PC-9 (cell line): Measurements from ENCODE around the gene CES2. TPM values are rescaled to one million over a fixed set of nuclear protein-coding genes. Genes with fewer than 3 reads are reported as not detected.

Experiments
- BruUV-seq: library from RNA; stranded (reverse); fragments of 400-500 nt; replicated peaks from 2 replicates; lab custom pipeline; 2021; lab: Mats Ljungman, UMichigan
- CTCF ChIA-PET: fragments of 300-600 bp; sonication (Branson Sonifier 250); formaldehyde crosslinking; loops from one replicate; lab custom pipeline; 2022; ENCODE audit warnings: antibody characterized with exemption; lab: Charles Lee
- POLR2A ChIA-PET: fragments of 300-600 bp; sonication (Branson Sonifier 250); formaldehyde crosslinking; loops from one replicate; lab custom pipeline; 2022; ENCODE audit warnings: antibody characterized with exemption; ENCODE audit not compliant: unreplicated experiment; lab: Charles Lee
- DNase-seq, 2 experiments: peaks; one replicate each; pipeline versions ENCODE4 v3.0.0 to v3.0.0-alpha.2; 2015 to 2022; ENCODE audit warnings: mixed read lengths in 1 of 2
- H2AFZ ChIP-seq: fragments of 200-600 bp; sonication (generic); 2 replicates; pipeline ENCODE4 v1.8.1; 2017; ENCODE audit warnings: antibody characterized with exemption
- H3F3A ChIP-seq: fragments of 200-600 bp; sonication (generic); 2 replicates; pipeline ENCODE4 v1.8.1; 2017; ENCODE audit warnings: antibody characterized with exemption, mild to moderate bottlenecking, low read depth; ENCODE audit not compliant: insufficient read depth
- H3K27ac ChIP-seq: fragments of 200-600 bp; sonication (generic); 2 replicates; pipeline ENCODE4 v1.6.1; 2016; ENCODE audit warnings: mixed run types
- H3K27me3 ChIP-seq: fragments of 200-600 bp; sonication (generic); 2 replicates; pipeline ENCODE4 v1.6.1; 2016; ENCODE audit warnings: low read depth, mixed run types; ENCODE audit not compliant: insufficient read depth
- H3K36me3 ChIP-seq: fragments of 200-600 bp; sonication (generic); 2 replicates; pipeline ENCODE4 v1.6.1; 2016; ENCODE audit warnings: low read depth, mixed run types
- H3K4me1 ChIP-seq: fragments of 200-600 bp; sonication (generic); replicated peaks from 2 replicates; pipeline ENCODE4 v1.6.1; 2016; ENCODE audit warnings: mixed run types; ENCODE audit not compliant: insufficient read depth
- H3K4me2 ChIP-seq: fragments of 200-600 bp; sonication (generic); 2 replicates; pipeline ENCODE4 v1.6.1; 2017; ENCODE audit warnings: mixed run types
- H3K4me3 ChIP-seq: fragments of 200-600 bp; sonication (generic); 2 replicates; pipeline ENCODE4 v1.6.1; 2016; ENCODE audit warnings: mixed run types
- H3K79me2 ChIP-seq: fragments of 200-600 bp; sonication (generic); 2 replicates; pipeline ENCODE4 v1.6.1; 2017; ENCODE audit warnings: low read depth, mixed run types
- H3K9me2 ChIP-seq: fragments of 200-600 bp; sonication (generic); 2 replicates; pipeline ENCODE4 v1.8.1; 2017; ENCODE audit warnings: mild to moderate bottlenecking; ENCODE audit not compliant: insufficient read depth
- H3K9me3 ChIP-seq: fragments of 200-600 bp; sonication (generic); 2 replicates; pipeline ENCODE4 v1.8.1; 2016; ENCODE audit warnings: low read depth; ENCODE audit not compliant: insufficient read depth
- H4K20me1 ChIP-seq: fragments of 200-600 bp; sonication (generic); 2 replicates; pipeline ENCODE4 v1.8.1; 2017; ENCODE audit not compliant: insufficient read depth
- EZH2 ChIP-seq: fragments of 200-600 bp; sonication (generic); IDR thresholded peaks from 2 replicates; pipeline ENCODE4 v1.8.0; 2017; ENCODE audit warnings: antibody characterized with exemption, low read depth
- intact Hi-C: fragments of 100-400 bp; cut with micrococcal nuclease; formaldehyde crosslinking; loops from one replicate; pipeline ENCODE4 v1.10.0; 2022; ENCODE audit not compliant: unreplicated experiment
- total RNA-seq: library from RNA; stranded (reverse); gene quantifications from 2 replicates; pipeline ENCODE4 v1.2.3, GENCODE V29; 2021
- TF ChIP-seq, protein P1 (sequence below): fragments of 200-600 bp; sonication (generic); conservative IDR thresholded peaks from 2 replicates; pipeline ENCODE4 v1.6.1; 2017; ENCODE audit warnings: mixed run types, antibody characterized with exemption, mild to moderate bottlenecking, moderate library complexity

Gene CES2
- total RNA-seq, 1 experiment from 2014 or later, result 32.8 TPM

DNA sequence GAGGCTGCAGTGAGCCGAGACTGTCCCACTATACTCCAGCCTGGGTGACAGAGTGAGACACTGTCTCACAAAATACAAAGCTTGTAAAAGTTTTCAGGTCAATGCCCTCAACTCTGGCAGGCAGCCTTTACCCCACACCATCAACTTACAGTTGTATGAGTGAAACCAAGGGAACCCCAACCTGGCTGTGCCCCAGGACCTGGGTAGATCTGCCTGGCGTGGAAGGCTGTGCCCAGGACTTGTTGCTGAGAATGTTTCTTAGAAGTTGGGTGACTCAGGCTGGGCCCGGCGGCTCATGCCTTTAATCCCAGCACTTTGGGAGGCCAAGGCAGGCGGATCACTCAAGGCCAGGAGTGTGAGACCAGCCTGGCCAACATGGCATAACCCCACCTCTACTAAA lies 33.5 kb downstream of the CES2 start:
- Histone ChIP-seq H3K4me3 (no peak overlapping the region), H3K27ac (no peak overlapping the region), H3K9me3 (no peaks in the 10 kb centered on the region), H3K27me3 (no peaks in the 10 kb centered on the region), H3K9me2 (no peaks in the 10 kb centered on the region), H3K79me2 (no peaks in the 10 kb centered on the region), H3K4me1 (peaks cover 17% of the 10 kb centered on the region), H3K4me2 (no peak overlapping the region), H4K20me1 (no peaks in the 10 kb centered on the region), H2AFZ (no peak overlapping the region), H3K36me3 (no peaks in the 10 kb centered on the region), H3F3A (0 out of 2 replicates have a peak, but pooled peaks cover 3% of the 10 kb centered on the region)
- ChIA-PET POLR2A (interaction anchor here (0.6 kb wide), 1 partner anchor 421 kb away, joined by 3 read pairs; no protein-coding TSS in a partner anchor), CTCF (no interaction called here)
- TF ChIP-seq, protein P1, sequence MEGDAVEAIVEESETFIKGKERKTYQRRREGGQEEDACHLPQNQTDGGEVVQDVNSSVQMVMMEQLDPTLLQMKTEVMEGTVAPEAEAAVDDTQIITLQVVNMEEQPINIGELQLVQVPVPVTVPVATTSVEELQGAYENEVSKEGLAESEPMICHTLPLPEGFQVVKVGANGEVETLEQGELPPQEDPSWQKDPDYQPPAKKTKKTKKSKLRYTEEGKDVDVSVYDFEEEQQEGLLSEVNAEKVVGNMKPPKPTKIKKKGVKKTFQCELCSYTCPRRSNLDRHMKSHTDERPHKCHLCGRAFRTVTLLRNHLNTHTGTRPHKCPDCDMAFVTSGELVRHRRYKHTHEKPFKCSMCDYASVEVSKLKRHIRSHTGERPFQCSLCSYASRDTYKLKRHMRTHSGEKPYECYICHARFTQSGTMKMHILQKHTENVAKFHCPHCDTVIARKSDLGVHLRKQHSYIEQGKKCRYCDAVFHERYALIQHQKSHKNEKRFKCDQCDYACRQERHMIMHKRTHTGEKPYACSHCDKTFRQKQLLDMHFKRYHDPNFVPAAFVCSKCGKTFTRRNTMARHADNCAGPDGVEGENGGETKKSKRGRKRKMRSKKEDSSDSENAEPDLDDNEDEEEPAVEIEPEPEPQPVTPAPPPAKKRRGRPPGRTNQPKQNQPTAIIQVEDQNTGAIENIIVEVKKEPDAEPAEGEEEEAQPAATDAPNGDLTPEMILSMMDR, result no peak
- no peak for TF ChIP-seq EZH2
- DNase-seq, result no peak
- intact Hi-C loops, result no loop called here
- BruUV-seq, result no TSS peak

DNA sequence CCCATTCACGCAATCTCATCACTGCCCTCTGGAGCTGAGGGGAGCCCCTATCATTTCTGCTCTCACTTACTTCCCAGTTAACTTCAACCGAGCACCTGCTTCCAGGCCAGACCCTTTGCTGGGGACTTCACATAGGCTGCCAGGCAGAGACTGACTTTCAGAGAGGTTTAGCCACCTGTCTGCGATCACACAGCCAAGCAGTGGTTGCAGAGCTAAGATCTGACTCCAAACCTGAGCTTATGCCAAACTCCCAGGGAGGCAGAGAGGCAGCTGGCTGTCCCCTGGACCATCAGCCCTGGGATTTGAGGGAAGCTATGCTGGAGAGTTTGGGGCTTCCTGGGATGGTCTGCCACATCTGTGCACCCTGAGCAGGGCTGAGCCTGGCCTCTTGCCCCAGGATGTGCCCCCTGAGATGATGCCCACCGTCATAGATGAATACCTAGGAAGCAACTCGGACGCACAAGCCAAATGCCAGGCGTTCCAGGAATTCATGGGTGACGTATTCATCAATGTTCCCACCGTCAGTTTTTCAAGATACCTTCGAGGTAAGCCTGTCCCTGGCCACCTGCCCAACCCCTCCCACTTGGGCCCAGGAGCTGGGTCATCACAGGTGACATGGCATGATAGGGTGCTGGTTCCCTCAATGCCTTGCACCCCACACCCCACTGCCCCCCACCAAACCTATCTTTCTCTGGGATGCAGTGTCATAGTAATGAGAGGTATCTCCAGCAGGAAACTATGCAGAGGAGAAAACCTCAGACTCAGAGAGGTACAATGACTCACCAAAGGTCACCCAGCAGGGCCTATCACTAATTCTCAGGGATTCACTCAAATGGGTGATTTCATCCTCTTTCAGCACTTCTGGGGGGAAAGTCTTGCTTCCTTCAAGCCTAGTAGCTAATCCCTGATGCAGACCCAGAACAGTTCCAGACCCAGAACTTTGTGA lies 35.7 kb downstream of the CES2 start:
- no peak overlapping the region for H3K4me3 ChIP-seq
- H3K4me1 ChIP-seq, result peaks cover 17% of the 10 kb centered on the region
- H3K9me3 ChIP-seq, result no peaks in the 10 kb centered on the region
- no peaks in the 10 kb centered on the region for H3K27me3 ChIP-seq
- BruUV-seq, result no TSS peak
- POLR2A ChIA-PET, result interaction anchor here (0.5 kb wide), 2 partner anchors 242 to 460 kb away, joined by 3 to 10 read pairs; partner anchors contain the start of gene HSD11B2
- no peaks in the 10 kb centered on the region for H4K20me1 ChIP-seq
- intact Hi-C loops, result no loop called here
- H3F3A ChIP-seq, result 0 out of 2 replicates have a peak, but pooled peaks cover 3% of the 10 kb centered on the region
- no peak overlapping the region for H2AFZ ChIP-seq
- no peak for TF ChIP-seq EZH2
- TF ChIP-seq, protein P1, result no peak
- H3K27ac ChIP-seq, result no peak overlapping the region
- H3K79me2 ChIP-seq, result no peaks in the 10 kb centered on the region
- DNase-seq, result peak; percentile 63 to 67
- H3K36me3 ChIP-seq, result no peaks in the 10 kb centered on the region
- no peaks in the 10 kb centered on the region for H3K9me2 ChIP-seq
- CTCF ChIA-PET, result no interaction called here
- peak overlapping the region; percentile 9 for H3K4me2 ChIP-seq

DNA sequence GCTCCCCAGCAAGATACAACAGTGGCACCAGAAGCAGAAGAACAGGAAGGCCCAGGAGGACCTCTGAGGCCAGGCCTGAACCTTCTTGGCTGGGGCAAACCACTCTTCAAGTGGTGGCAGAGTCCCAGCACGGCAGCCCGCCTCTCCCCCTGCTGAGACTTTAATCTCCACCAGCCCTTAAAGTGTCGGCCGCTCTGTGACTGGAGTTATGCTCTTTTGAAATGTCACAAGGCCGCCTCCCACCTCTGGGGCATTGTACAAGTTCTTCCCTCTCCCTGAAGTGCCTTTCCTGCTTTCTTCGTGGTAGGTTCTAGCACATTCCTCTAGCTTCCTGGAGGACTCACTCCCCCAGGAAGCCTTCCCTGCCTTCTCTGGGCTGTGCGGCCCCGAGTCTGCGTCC lies 37.7 kb downstream of the CES2 start:
- no peak for TF ChIP-seq EZH2
- TF ChIP-seq, protein P1, result no peak
- no peaks in the 10 kb centered on the region for H3K9me2 ChIP-seq
- intact Hi-C loops, result no loop called here
- H3K4me1 ChIP-seq, result peaks cover 17% of the 10 kb centered on the region
- no peak overlapping the region for H3K27ac ChIP-seq
- POLR2A ChIA-PET, result no interaction called here
- DNase-seq, result no peak
- H3K27me3 ChIP-seq, result no peaks in the 10 kb centered on the region
- BruUV-seq, result no TSS peak
- no peak overlapping the region for H3K4me2 ChIP-seq
- no peaks in the 10 kb centered on the region for H3F3A ChIP-seq
- H3K4me3 ChIP-seq, result no peak overlapping the region
- H3K79me2 ChIP-seq, result no peaks in the 10 kb centered on the region
- H4K20me1 ChIP-seq, result no peaks in the 10 kb centered on the region
- CTCF ChIA-PET, result no interaction called here
- no peaks in the 10 kb centered on the region for H3K9me3 ChIP-seq
- H3K36me3 ChIP-seq, result no peaks in the 10 kb centered on the region
- no peak overlapping the region for H2AFZ ChIP-seq
